HL-60/S4 (cell line): ENCODE data around the gene TNPO2.

Experiments
- in situ Hi-C: fragments of 300-500 bp; cut with MboI; formaldehyde crosslinking; loops from 2 replicates; pipeline ENCODE4 v1.14.3; 2022; ENCODE audit warnings: low sequenced_read_pairs

The TNPO2 gene

GRCh38 chr19:12681074-12681987 is 42.4 kb downstream of the TNPO2 start, which contains the start of gene DHPS:
Gene DHPS (minus strand): TSS chr19:12681880. CDS start chr19:12681766, 114 bp downstream.
- in situ Hi-C loops = no loop called here

- in situ Hi-C loops = no loop called here
Observed at GRCh38 chr19:12680034-12680433, 43.7 kb downstream of the TNPO2 start.

GRCh38 chr19:12678039-12678438 is 45.7 kb downstream of the TNPO2 start:
- in situ Hi-C loops = loop anchor here (10.0 kb wide), 1 partner anchor 113 kb away; no protein-coding TSS in a partner anchor

DNA sequence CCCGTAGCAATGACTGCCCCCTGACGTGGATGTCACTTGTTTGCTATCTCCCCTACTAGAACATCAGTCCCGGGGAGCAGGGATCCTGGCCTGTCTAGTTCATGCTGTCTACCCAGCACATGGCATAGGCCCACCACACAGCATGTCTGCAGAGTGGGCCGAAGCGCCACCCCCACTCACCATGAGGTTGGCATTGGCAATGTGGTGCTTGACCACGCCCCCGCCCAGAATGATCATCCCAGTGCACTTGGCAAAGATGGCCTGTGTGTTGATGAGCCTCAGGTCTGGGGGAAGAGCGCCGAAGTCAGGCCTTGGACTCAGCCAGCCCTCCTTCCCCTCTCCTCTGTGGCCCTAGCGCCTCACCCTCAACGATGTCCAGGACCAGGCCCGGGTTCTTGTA is 46.8 kb downstream of the TNPO2 start:
- in situ Hi-C loops = loop anchor here (10.0 kb wide), 1 partner anchor 112 kb away; no protein-coding TSS in a partner anchor

DNA sequence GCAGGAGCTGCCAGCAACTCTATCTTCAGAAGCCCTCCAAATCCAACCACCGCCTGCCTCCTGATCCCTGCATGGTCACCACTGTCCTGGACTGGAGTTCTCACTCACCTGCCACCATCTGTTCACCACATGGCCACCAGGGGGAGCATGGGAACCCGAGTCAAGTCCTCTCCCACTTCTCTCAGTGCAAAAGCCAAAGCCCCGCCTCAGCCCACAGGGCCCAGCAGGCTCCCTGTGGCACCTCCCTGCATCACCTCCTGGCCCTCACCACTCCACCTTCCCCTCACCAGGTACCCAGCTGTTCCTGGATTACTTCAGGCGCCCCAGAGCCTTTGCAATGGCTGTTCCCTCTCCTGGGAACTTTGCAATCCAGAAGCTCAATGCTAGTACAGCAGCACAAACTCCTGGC is 47.3 kb downstream of the TNPO2 start:
- in situ Hi-C loops = loop anchor here (10.0 kb wide), 1 partner anchor 112 kb away; no protein-coding TSS in a partner anchor

GRCh38 chr19:12675940-12676339 is 47.8 kb downstream of the TNPO2 start:
- in situ Hi-C loops = loop anchor here (10.0 kb wide), 1 partner anchor 111 kb away; no protein-coding TSS in a partner anchor

GRCh38 chr19:12675399-12675798 is 48.3 kb downstream of the TNPO2 start:
- in situ Hi-C loops = loop anchor here (10.0 kb wide), 1 partner anchor 111 kb away; no protein-coding TSS in a partner anchor

- in situ Hi-C loops = loop anchor here (10.0 kb wide), 1 partner anchor 108 kb away; no protein-coding TSS in a partner anchor
Observed at GRCh38 chr19:12672744-12673143, 51.0 kb downstream of the TNPO2 start.

DNA sequence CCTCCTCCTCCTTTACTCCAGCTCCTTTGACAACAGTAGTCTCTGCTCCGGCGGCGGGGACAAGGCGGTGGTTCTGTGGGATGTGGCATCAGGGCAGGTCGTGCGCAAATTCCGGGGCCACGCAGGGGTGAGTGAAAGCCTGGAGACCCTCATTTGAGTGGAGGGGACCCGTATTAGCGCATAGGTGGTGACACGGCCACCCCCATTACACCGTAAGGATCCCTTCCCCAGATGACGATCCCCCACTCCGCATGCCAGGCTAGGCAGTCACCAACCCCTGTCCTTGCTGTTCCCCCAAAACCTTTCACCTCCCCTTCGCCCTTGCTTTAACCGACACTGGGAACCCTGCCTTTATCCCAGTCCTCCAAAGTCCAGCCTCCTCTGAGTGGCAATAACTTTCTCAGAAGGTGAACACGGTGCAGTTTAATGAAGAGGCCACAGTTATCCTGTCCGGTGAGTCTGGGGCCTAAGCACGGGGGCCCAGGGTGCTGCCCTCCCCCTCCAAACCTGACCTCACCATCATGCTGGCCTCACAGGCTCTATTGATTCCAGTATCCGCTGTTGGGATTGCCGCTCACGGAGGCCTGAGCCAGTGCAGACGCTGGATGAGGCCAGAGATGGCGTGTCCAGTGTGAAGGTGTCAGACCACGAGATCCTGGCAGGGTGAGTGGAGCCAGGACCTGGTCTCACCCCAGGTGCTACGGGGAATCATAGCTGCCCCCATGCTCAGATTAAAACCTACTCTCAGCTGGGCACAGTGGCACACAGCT is 53.4 kb downstream of the TNPO2 start:
- in situ Hi-C loops = loop anchor here (10.0 kb wide), 1 partner anchor 106 kb away; no protein-coding TSS in a partner anchor

DNA sequence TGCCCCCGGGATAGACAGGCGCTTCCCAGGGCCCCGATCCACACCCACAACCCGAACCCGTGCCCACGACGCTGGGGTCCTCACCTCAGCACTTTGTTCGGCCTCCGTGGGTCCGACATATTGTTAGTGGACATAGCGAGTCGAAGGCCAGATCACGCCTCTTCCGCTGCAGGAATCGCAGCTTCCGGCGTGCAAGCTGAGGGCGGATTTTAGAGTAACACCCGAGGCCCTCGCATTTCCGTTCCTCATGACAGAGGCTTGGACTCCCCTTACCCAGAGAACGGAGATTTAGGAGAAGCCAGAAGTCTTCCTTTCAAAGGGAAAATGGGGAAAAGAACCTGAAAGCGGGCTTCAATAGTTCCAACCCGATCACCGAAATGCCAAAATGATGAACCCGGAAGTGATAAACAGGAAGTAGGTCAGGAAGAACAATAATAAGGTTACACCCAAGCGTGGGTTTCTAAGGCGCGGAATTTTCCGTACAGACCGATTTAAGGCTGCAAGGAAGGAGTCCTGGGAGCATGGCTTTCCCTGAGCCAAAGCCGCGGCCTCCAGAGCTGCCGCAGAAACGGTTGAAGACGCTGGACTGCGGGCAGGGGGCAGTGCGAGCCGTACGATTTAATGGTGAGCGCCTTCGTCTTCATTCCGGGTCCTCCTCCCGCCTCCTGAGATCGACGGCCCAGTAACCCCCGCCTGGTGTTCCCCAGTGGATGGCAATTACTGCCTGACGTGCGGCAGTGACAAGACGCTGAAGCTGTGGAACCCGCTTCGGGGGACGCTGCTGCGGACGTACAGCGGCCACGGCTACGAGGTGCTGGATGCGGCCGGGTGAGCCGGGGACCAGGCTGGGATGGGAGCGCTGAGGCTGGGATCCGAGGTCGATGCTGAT is 54.2 kb downstream of the TNPO2 start:
- in situ Hi-C loops = loop anchor here (10.0 kb wide), 1 partner anchor 105 kb away; no protein-coding TSS in a partner anchor

DNA sequence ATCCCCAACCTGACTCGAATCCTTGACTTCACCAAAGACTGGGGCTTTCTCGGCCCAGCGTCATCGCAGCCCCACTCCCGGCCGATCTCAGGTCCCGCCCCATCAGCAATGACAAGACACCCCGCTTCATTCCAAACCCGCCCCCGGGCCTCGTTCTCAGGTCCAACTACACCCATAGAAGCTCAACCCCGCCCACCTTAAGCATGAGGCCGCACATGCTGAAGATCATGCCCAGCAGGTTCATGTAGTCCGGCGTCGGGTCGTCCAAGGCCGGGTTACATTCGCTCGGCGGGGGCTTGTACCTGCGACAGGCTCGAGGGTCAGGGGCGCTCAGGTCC is 54.8 kb downstream of the TNPO2 start:
- in situ Hi-C loops = no loop called here

GRCh38 chr19:12668346-12668745 is 55.4 kb downstream of the TNPO2 start:
- in situ Hi-C loops = no loop called here

GRCh38 chr19:12667731-12668302 is 55.9 kb downstream of the TNPO2 start:
- in situ Hi-C loops = no loop called here

DNA sequence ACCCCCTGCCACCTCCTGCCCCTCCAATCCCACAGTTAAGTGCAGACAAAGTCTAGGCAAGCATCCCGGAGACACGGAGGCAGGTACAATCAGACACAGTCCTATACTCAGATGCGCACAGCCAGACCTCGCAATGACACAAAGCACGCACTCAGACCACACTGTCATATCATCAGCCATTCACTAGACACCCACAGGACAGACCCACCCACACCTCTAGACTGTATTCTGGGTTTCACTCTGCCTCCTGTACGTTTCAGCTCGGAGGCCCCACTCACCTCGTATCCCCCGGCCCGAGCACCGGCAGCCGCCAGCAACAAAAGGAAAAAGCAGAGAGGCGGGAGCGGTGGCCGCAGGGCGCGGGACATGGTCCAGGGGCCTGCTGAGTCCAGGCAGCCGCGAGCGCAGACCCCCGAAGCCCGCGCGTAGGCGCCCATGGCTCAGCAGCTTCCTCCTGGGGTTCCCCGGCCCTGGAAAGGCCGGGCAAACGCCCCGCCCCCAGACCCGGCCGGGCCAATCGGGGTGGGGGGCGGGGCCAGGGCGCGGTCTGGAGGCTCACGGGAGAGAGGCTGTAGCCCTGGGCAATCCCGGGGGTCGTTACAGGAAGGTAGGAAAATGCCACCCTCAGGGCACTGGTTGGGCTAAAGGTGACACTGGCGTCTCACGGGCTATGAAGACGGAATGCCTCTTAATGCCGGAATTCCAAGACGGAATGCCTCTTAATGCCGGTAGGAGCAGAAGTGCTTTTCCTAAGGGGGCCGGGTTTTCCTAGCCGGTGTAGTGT is 57.3 kb downstream of the TNPO2 start, which contains the start of the genes MAN2B1 and WDR83:
TSS of gene MAN2B1 (minus strand) at position 478 of the 784 bp plus-strand sequence. CDS start at position 437, 41 bp downstream.
TSS of gene WDR83 (plus strand) at position 543 of the 784 bp plus-strand sequence. CDS start 2,984 bp downstream, outside the sequence.
- in situ Hi-C loops = no loop called here

GRCh38 chr19:12665671-12666264 is 58.0 kb downstream of the TNPO2 start:
- in situ Hi-C loops = no loop called here

DNA sequence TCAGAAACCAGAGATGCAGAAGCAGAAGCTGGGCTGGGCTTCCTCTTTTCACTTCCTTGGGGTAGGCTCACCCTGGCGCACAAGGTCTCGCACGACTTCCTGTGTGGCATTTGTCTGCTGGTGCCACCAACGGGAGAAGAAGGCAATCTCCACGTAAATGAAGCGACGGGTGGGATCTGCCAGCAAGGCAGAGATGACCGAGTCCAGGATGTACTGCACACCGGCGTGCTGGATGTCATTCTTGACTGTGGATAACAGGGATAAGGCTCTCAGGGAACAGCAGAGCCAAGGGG is 58.5 kb downstream of the TNPO2 start:
- in situ Hi-C loops = no loop called here

DNA sequence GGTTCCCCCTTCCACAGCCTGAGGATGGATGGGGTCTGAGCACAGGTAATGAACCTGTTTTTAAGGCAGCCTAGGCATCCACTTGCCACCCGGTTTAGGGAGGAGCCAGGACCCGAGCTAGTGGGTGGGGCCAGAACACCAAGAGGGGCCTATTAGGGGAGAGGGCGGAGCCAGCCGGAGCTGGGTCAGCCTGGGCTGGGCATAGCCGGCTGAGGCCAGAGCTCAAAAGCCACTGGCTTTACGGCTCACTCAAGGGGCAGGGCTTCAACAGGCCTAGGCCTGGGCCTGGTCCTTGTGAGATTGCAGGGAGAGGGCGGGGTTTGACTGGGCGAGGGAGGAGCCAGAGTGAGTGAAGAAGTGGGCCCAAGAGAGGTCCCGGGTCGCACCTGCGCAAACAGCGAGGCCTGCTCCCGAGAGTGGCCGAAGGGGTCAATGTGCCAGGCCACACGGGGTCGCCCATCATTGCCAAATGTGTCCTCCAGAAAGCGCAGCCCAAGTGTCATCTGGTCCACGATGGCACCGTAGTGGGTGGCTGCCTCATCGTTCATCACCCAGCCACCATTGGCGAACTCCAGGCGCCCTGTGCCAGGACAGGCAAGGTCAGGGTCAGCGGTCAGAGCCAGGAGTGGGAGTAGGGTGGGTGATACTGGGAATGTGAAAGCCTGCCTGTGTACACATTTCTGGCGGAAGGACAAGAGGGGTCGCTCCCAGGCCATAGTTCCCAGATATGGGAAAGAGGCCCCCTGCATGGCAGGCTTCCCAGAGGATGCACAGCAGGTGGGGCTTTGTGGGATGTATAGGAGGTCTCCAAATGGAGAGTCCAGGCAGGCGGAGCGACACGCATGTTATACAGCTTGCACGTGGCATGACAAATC is 59.1 kb downstream of the TNPO2 start:
- in situ Hi-C loops = no loop called here

DNA sequence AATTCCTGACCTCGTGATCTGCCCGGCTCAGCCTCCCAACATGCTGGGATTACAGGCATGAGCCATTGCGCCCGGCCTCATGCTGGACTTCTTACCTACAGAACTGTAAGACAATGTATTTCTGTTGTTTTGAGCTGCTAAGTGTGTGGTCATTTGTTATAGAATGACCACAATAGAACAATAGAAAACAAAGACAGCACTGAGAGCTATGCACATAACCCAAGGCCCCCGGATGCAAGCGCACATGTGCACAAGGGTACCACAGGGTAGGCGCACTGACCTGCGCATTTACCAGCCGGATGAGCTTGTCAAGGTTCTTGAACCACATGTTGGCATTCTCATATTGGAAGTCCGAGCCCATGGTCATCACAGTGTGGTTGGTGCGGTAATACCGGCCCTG is 62.8 kb downstream of the TNPO2 start:
- in situ Hi-C loops = no loop called here
